Measurements from ENCODE around the gene TBC1D8.

TBC1D8 gene

DNA sequence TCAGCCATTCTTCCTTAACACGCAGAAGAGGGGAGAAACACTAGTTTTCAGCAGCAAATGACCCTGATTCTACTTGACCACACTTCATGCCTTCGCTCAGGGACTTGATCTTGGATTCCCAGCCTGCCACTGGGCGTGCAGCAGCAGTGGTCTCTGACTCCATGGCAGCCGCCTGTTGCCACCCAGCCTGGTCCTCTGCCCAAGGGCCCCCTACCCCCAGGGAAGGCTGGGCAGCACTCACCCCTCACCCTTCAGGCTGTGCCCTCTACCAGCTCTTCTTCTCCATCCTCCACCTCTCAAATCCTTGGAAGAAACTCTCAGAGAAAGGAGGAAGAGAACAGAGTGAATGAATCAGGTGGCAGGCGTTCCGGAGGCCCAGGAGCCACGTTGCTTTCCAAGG is 181.2 kb downstream of the TBC1D8 start:
- DNase-seq: no peak

DNA sequence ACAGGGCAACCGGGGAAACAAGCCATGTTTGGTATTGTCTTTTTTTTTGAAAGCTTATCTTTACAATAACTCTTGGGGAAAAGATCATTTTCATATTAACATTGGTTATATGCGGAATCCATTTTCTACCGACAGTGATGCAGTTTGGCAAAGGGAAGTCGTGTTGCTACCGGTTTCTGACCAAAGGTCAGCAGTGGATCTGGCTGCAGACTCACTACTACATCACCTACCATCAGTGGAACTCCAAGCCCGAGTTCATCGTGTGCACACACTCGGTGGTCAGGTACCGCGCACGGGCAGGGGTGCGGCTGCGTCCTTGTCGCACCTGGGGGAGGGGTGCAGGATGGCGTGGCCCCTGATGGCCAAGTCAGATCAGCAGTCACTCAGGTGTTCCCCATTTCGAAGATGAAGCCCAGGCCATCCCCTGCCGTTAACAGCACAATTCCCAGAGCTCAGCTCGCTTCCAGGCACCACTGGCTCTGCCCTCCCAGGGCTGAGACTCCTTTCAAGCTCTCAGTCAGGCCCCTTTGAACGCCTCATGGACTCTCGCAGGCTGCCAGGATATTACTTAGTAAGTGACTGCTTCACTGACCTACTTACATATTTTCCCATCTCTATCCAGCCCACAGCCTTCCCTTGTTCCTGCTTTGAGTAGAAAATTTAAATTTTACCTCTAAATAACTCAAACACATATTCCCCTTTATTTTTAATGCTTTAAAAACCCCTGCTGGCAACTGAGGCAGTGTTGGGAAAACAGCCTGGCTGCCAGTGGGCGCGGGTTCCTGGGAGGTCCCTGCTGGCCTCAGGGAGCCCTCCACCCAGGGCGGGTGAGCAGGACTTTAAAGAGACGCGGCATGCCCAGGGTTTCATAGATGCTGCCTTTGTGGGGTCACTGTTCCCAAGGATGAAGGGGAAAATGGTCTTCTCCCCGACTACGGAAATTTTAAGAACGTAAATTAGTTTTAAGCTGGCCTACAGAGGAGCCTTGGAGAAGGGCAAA is 182.7 kb downstream of the TBC1D8 start:
- no peak for DNase-seq

DNA sequence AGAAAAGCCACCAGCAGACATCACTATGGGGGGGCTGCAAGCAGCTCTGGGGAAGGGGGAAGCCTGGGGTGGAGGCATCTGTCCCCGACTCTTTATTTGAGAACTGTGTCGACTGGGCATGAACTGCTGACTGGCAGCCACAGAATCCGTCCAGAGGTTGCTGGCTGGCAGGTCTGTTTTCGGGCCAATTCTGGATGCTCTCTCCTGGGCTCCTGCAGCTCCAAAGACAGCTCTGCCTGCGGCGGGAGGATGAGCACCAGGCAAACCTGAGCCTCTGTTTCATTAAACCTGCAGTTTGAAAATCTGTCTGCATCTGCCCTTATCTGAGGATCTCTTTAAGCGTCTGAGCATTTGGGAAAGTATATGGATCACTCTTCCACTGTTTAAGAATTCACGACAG is 183.5 kb downstream of the TBC1D8 start:
- no peak for DNase-seq

DNA sequence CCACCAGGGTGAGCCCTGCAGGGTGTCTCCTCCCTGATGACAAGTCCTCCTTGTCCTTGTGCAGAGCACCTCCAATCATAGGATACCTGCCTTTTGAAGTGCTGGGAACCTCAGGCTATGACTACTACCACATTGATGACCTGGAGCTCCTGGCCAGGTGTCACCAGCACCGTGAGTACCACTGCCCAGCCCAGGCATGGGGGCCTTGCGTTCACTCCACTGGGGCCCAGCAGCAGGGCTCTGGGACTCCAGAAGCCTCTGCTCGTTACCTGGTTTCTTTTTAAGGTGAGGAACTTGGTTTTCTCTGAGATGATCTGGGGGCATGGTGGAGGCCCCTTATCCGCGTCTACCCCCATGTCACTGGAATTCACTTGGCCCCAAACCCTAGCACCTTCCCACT is 185.6 kb downstream of the TBC1D8 start:
- no peak for DNase-seq

DNA sequence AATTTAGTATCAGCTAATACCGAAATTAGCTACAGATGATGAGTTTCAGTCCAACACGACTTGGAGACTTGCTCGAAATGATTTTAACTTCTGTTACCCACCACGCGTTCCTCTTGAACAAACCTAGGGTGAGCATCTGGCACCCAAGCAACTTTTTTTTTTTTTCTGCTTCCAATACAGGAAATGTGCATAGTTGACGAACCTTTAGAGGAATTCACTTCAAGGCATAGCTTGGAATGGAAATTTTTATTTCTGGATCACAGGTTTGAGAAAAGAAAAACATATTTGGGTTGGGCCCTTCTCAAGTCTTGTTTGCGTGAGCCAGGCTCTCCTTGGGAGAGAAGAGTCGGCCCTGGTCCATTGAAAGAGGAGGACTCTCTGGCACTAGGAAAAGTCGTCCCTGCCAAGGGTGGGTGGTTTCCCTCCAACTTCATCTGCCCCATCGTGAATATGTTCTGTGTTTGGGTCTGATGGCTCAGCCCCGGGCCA is 186.5 kb downstream of the TBC1D8 start:
- no peak for DNase-seq

DNA sequence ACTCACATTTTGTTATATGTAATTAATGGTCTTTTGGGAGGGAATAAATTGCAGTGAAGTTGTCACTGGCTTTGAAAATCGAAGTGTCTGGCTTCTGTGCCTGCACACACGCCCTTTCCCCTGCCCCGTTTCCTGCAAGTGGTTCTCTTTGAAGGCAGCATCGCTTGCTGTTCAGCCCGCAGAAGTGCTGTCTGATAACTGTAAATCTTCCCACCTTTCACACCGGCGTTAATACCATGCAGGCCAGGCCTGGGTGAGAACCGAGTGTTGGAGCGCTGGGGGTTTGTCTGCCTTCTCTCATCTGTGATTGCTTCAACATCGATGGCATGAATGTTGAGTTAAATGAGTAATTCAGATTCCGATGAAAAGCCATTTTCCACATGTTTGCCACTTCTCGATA is 187.0 kb downstream of the TBC1D8 start:
- no peak for DNase-seq

DNA sequence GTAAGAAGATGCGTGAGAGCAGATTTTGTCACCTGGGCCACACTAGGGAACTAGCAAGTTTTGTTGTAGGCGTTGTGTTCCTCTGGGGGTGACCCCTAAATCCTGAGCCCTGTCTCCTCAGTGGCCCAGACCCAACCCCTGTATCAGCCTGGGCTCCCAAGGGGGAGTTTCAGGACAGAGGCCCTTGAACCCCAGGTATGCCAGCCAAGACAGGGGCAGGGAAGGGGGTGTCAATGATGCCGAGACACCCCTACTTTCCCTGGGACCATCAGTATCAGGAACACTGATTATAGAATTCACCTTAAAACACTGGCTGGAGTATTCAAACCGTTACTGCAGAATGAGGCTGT is 188.2 kb downstream of the TBC1D8 start:
- no peak for DNase-seq

DNA sequence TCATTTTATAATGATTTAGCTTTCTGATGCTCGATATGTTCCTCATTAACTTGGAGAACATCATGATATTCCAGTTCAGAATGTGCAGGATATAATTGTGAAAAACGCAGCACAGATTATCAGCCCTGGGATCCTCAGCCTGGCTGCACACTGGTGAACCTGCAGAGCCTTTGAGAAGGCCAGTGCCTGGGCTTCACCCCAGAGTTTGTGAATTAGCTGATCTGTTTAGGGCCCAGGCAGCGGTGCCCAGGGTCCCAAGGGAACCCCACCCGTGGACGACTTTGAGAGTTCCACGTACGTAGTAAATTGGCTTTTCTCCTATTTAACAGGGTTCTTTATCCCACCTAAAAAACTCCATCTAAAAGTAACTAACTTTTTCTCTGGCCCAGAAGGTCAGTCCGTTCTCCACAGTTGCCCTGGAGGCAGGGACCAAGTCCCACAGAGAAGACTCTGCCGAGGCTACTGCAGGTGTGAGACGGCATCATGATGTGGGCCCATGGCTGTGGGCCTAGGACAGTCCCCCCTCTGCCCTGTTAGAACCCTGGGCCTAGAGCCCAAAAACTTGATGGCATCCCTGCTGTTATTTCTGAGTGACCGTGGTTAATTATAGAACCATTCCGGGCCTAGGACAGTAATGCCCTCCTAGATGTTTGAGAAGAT is 188.7 kb downstream of the TBC1D8 start:
- no peak for DNase-seq

DNA sequence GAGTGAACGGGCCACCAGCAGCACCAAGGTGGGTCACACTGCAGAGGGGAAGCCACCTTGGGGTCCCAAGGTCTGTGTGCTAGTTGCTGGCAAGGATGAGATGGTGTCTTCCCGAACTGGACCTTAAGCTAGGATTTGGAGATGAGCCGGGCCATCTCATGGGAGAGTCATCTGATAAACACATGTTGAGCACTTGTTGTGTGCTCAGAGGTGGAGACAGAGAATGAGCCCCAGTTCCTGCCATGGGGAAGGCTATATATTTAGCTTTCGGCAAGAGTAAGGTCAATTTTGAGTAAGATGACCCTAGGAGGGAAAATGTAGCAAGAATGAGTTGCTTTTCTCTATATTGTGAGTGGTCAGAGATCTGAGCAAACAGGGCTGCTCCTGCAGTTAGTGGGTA is 190.5 kb downstream of the TBC1D8 start:
- no peak for DNase-seq

DNA sequence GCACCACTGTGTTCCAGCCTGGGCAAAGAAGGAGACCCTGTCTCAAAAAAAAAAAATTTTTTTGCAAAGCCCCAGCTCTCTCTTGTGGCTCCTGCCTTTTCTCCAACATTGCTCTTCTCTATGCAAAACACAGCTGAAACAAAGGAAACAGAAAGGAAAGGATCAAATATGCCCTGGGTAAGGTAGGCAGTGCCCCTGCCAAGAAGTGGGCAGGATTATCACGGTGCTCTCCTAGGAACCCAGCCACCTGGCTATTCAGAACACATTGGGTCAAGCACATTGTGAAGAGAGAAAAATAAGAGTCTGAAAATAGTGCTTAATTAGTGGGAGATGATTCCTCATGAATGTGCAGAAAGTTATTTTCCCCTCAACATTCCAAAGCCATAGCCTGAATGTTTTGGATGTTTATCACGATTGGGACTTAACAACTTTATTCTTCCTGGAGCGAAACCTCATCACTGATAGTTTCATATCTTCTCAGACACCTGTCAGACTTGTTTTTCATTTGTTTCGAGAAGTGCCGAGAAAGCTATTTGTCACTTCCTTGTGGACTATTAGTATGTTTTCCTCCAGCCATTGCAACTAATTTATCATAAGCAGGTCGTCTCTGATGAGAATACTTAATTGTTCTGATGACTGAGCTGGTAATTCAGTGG is 191.8 kb downstream of the TBC1D8 start:
- no peak for DNase-seq

DNA sequence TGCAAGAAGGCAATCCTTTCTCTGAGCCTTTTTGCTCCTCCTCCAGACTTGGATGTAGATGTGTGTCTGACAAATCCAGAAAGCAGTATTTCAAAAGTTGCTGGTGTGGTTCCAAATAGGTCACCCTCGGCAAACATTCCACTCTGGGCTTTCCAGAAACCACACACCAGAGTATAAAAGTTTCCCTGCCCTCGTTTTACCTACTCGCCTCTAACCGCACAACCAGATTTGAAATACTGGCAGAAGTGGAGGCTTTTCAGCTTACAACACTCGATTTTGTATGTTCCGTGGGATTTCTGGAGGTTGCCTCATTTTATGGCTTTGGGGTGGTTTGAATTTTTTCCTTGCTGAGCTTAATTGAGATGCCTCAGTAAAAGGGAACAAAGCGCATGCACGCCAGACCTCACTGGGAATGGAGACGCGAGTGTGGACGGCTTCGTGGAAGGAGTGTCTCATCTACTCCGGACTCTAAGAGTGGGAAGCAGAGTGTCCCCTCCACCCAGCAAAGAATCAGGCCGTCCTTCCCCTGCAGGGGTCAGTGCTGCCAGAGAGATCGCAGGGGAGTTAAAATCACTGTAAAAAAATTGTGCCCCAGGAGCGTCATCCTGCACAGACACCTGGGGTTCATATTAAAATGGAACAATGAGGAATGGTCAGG is 193.1 kb downstream of the TBC1D8 start:
- DNase-seq: no peak

Data from stimulated activated CD4-positive, alpha-beta T cell treated with anti-CD3 and anti-CD28 coated beads, Interleukin-1b, Interleukin-23, amount 100 ng/mL, for 48 hours (primary cell).